ENCODE measurements around the gene FGF1. TPM values are rescaled to one million over a fixed set of nuclear protein-coding genes. Genes with fewer than 3 reads are reported as not detected.

Gene FGF1
- total and polyA plus RNA-seq, 2 of the 4 experiments (the other 2 are of a cell fraction): 7.6 to 7.7 TPM

GRCh38 chr5:142549834-142550233 lies 136.1 kb downstream of the FGF1 start:
- no peak overlapping the region for H3K4me3 ChIP-seq (ENCODE audit: insufficient read depth, low read depth, low read length)
- H3K56ac ChIP-seq (ENCODE audit: extremely low read depth, insufficient read depth, low read length): no peak overlapping the region
- H4K20me1 ChIP-seq (ENCODE audit: insufficient read depth, low read length): no peaks in the 10 kb centered on the region
- intact Hi-C loops (cut with micrococcal nuclease): loop anchor here (2.0 to 10.0 kb wide), 4 partner anchors 105 to 538 kb away; partner anchors contain the start of gene GNPDA1
- H3K4me2 ChIP-seq (ENCODE audit: low read depth, low read length): no peak overlapping the region
- H3K9me1 ChIP-seq (ENCODE audit: insufficient read depth, low read length): peaks cover 9% of the 10 kb centered on the region
- dilution Hi-C loops (cut with HindIII; ENCODE audit: low sequenced_read_pairs, unreplicated experiment): loop anchor here (25.0 kb wide), 1 partner anchor 413 kb away; no protein-coding TSS in a partner anchor
- H3K23ac ChIP-seq (ENCODE audit: low read depth, low read length): peak overlapping the region; percentile 4; the same call in 1 of the 2 replicates
- no peak overlapping the region for H2AFZ ChIP-seq (replicated peaks; ENCODE audit: low read length, poor library complexity)
- H3K9ac ChIP-seq (ENCODE audit: low read depth, low read length): no peak overlapping the region
- ChIA-PET CTCF (interaction anchor here (0.9 to 3.0 kb wide), 7 partner anchors 35 to 393 kb away, joined by 3 to 15 read pairs (median 5); partner anchors contain the start of gene SPRY4), POLR2A (ENCODE audit: unreplicated experiment) (no interaction called here)
- no TSS peak for BruUV-seq (replicated peaks)
- peak overlapping the region; percentile 12; the same call in 1 of the 3 replicates for H2BK15ac ChIP-seq (ENCODE audit: low read depth, low read length)
- H3K79me1 ChIP-seq (ENCODE audit: low read depth in 1 of 2, low read length in 2 of 2): peaks cover 0 to 30% of the 10 kb centered on the region in 2 experiments; a peak in 2 of 4 replicates
- no peak overlapping the region for H2AK9ac ChIP-seq (replicated peaks; ENCODE audit: low read depth, low read length, poor library complexity)
- ATAC-seq (ENCODE audit: low read depth) (no peak), DNase-seq (no peak)
- H2BK20ac ChIP-seq (ENCODE audit: low read depth, low read length): peak overlapping the region; percentile 5; the same call in 1 of the 2 replicates
- H4K5ac ChIP-seq (ENCODE audit: low read depth, low read length): no peak overlapping the region
- no peak overlapping the region for H2BK5ac ChIP-seq (ENCODE audit: low read depth, low read length, poor library complexity, severe bottlenecking)
- H3K27me3 ChIP-seq (ENCODE audit: control insufficient read depth, insufficient read depth, low read length): no peaks in the 10 kb centered on the region
- no peak overlapping the region for H3K18ac ChIP-seq (ENCODE audit: low read depth, low read length)
- no peak overlapping the region for H3K14ac ChIP-seq (replicated peaks; ENCODE audit: low read depth, low read length)
- H2AK5ac ChIP-seq (ENCODE audit: low read depth, low read length): 0 out of 2 replicates have a peak overlapping the region, but pooled peaks have one; percentile 7
- no peaks in the 10 kb centered on the region for H3K36me3 ChIP-seq (ENCODE audit: control insufficient read depth, insufficient read depth, low read length)
- H3K4ac ChIP-seq (ENCODE audit: low read depth, low read length): no peak overlapping the region
- WGBS, 2 experiments (ENCODE audit: extremely low coverage in 2 of 2, insufficient read length in 1 of 2): 57% methylated on average over 2 of the region's 2 CpGs; no CpG with 5 or more reads in 1 of the 2 experiments
- H4K91ac ChIP-seq (ENCODE audit: insufficient read depth, low read depth, low read length): no peak overlapping the region
- H3K9me3 ChIP-seq (ENCODE audit: control insufficient read depth, insufficient read depth, low read length): no peaks in the 10 kb centered on the region
- in situ Hi-C loops (cut with MboI; ENCODE audit: low sequenced_read_pairs): loop anchor here (5.0 to 10.0 kb wide), 3 partner anchors 228 to 555 kb away; no protein-coding TSS in a partner anchor
- H3K4me1 ChIP-seq (ENCODE audit: control insufficient read depth, insufficient read depth, low read length): peaks cover 9% of the 10 kb centered on the region
- TF ChIP-seq NFE2L2 (IDR thresholded peaks at IDR 0.05; ENCODE audit: low read depth, low read length): no peak
- no peak for TF ChIP-seq CHD1 (IDR thresholded peaks at IDR 0.05; ENCODE audit: low read depth, low read length)
- TF ChIP-seq, protein P1, sequence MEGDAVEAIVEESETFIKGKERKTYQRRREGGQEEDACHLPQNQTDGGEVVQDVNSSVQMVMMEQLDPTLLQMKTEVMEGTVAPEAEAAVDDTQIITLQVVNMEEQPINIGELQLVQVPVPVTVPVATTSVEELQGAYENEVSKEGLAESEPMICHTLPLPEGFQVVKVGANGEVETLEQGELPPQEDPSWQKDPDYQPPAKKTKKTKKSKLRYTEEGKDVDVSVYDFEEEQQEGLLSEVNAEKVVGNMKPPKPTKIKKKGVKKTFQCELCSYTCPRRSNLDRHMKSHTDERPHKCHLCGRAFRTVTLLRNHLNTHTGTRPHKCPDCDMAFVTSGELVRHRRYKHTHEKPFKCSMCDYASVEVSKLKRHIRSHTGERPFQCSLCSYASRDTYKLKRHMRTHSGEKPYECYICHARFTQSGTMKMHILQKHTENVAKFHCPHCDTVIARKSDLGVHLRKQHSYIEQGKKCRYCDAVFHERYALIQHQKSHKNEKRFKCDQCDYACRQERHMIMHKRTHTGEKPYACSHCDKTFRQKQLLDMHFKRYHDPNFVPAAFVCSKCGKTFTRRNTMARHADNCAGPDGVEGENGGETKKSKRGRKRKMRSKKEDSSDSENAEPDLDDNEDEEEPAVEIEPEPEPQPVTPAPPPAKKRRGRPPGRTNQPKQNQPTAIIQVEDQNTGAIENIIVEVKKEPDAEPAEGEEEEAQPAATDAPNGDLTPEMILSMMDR (conservative IDR thresholded peaks at IDR 0.05; ENCODE audit: low read depth, low read length): no peak
- no peak for TF ChIP-seq RFX5 (IDR thresholded peaks at IDR 0.05; ENCODE audit: low read depth, low read length)
- TF ChIP-seq CEBPB (IDR thresholded peaks at IDR 0.05; ENCODE audit: low read depth, low read length): no peak
- no peak for TF ChIP-seq MXI1 (IDR thresholded peaks at IDR 0.05; ENCODE audit: borderline replicate concordance, low read depth, low read length)
- TF ChIP-seq BHLHE40 (IDR thresholded peaks at IDR 0.05; ENCODE audit: low read depth, low read length): no peak
- TF ChIP-seq SMC3 (IDR thresholded peaks at IDR 0.05; ENCODE audit: low read depth, low read length): no peak
- TF ChIP-seq, protein P2, sequence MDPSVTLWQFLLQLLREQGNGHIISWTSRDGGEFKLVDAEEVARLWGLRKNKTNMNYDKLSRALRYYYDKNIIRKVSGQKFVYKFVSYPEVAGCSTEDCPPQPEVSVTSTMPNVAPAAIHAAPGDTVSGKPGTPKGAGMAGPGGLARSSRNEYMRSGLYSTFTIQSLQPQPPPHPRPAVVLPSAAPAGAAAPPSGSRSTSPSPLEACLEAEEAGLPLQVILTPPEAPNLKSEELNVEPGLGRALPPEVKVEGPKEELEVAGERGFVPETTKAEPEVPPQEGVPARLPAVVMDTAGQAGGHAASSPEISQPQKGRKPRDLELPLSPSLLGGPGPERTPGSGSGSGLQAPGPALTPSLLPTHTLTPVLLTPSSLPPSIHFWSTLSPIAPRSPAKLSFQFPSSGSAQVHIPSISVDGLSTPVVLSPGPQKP (IDR thresholded peaks at IDR 0.05; ENCODE audit: borderline replicate concordance, low read depth, low read length): no peak
- H4K8ac ChIP-seq (ENCODE audit: low read depth in 2 of 2, low read length in 2 of 2): no peak overlapping the region
- no peak overlapping the region for H3K27ac ChIP-seq (ENCODE audit: insufficient read depth, low read length)
- H2BK120ac ChIP-seq (ENCODE audit: low read depth, low read length): peak overlapping the region; percentile 5; the same call in 1 of the 2 replicates
